HG02852 (cell line): ENCODE measurements around the gene USP20.

Experiments used
- ATAC-seq: cut with Tn5 transposase; IDR thresholded peaks from one replicate; pipeline ENCODE4 v1.9.1; 2021; ENCODE audit warnings: mild to moderate bottlenecking, moderate library complexity; ENCODE audit not compliant: unreplicated experiment

The USP20 gene

DNA sequence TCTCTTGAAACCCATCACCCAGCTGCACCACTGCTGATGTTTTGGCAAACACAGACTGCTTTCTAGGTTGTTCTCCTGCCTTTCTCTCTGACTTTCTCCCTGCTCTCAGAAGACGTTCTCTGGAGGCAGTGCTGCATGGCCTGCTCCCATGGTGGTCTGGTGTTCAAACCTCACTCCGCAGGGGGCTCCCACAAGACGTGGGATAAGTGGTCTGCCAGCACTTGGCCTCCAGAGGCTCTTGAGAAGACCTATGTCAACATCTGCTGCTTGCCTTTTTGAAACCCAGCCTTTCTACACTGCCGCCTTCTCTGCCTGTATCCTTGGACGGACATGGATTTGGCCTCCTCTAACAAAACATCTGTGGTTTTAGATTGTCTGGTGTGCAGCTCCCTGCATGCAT is 16.6 kb downstream of the USP20 start:
- ATAC-seq: no peak

GRCh38 chr9:129852579-129852978 is 17.3 kb downstream of the USP20 start:
- no peak for ATAC-seq

GRCh38 chr9:129853614-129854013 is 18.4 kb downstream of the USP20 start:
- ATAC-seq: no peak

DNA sequence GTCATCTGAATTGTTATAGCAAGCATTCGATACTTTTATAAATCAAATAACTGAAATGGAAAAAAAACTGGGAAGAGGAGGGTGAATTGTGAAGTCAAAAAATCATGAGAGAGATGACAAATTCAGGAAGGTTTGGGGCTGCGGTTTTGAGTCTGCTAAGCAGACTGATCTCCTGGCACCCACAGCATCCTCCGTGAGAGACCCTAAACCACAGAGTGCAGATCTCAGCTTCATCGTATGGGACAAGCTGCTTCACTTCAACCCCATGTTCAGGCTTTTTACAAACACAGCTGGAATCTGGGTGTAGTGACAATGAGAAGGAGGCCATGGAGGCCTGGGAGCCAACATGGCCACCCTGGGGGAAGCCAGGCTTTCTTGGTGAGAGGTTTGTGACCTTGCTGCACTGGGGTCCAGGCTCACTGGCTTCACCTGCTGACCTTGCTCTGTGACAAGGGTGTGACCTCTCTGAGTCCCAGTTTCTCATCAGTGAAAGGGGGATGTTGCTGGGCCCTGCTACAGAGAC is 19.4 kb downstream of the USP20 start:
- no peak for ATAC-seq

GRCh38 chr9:129857207-129857606 is 21.9 kb downstream of the USP20 start:
- ATAC-seq: no peak

DNA sequence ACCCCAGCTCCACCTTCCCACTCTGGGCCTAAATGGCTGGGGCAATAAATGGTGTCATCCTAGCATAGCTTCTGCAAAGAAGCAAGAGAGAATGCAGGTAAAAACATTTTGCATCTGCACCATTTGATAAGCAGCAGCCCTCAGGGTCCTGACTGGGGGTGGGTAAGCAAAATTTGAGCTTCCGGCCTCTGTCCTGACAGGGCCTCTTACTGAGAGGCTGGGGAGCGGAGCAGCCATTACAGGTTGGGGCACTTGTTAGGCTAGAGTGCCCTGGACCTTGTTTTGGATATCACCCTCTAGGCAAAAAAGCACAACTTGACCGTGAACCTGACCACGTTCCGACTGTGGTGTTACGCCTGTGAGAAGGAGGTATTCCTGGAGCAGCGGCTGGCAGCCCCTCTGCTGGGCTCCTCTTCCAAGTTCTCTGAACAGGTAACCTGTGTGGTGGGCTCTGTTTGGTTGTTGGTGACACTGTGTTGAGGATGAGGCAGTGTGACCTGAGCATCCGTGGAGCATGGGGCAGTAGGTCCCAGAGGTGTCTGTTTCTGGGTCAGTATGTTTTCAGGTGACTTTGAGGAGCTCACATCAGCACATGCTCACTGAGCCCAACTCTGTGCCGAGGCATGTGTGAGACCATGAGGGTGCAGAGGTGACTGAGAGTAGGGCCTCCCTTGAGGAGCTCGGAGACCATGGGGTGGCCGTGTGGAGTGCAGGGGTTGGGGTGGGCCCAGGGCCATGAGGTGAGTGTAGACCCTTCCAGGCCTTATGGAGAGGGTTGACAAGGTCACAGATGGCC is 23.1 kb downstream of the USP20 start:
- ATAC-seq: no peak

DNA sequence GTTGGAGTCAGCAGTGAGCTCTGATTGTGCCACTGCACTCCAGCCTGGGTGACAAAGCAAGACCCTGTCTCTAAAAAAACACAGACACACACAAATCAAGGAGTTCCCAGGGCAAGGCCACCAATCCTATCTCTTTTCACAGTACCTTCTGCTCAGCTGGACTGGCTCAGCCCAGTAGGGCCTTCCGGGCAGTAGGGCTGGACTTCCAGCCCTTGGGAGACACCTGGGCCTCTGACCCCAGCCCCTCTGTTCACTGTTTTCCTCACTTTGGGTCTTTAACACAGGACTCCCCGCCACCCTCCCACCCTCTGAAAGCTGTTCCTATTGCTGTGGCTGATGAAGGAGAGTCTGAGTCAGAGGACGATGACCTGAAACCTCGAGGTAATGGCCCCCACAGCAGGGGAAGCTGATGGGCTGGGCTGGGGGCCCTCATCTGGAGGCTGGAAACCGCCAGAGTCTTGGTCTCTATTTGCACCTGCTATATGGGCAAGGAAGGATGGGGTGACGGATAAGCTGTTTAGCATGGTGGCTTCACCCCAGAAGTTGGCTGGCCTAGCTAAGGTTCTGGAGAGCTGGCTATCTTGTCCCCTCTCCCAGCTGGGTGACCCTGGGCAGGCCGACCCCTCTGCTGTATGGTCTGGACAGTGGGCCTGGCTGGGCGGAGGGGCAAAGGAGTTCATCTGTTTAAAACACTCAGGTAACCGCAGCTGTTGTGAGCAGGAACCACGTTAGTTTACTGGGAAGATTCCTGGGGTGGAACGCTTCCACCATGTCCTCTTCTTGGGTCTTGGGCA is 25.6 kb downstream of the USP20 start:
- ATAC-seq: no peak

- no peak for ATAC-seq
These were observed 26.2 kb downstream of the USP20 start for GRCh38 chr9:129861447-129861827.

GRCh38 chr9:129863059-129863690 is 27.9 kb downstream of the USP20 start:
- ATAC-seq: no peak

- no peak for ATAC-seq
These were observed 29.9 kb downstream of the USP20 start for GRCh38 chr9:129864991-129865647.

DNA sequence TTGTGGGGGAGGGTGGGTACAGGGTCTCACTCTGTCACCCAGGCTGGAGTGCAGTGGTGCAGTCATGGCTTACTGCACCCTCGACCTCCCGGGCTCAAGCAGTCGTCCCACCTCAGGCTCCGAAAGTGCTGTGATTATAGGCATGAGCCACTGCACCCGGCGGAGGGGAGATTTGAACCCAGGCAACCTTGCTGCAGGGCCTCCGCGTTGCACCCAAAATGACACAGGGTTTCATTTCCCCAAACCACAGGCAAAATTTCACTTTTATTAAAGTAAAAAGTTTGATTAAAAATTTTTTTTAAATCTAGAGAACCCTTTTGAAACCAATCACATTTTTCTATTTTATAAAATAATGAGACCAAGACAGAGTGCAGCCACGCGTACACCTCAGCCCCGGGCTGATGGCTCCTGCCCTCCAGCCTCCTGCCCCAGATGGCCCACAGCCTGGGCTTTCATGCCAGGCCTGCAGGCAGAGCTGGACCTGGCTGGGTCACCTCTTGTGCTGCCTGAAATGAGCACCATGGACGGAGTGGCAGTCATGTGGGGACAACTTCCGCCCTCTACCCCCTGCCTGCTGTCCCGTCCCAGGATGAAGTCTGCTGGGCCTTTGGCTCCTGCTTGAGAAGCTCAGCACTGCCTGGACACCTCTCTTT is 30.5 kb downstream of the USP20 start:
- no peak for ATAC-seq

GRCh38 chr9:129866394-129867135 is 31.3 kb downstream of the USP20 start:
- ATAC-seq: no peak

GRCh38 chr9:129867136-129868022 is 32.1 kb downstream of the USP20 start:
- no peak for ATAC-seq

GRCh38 chr9:129868023-129868871 is 33.0 kb downstream of the USP20 start:
- no peak for ATAC-seq

DNA sequence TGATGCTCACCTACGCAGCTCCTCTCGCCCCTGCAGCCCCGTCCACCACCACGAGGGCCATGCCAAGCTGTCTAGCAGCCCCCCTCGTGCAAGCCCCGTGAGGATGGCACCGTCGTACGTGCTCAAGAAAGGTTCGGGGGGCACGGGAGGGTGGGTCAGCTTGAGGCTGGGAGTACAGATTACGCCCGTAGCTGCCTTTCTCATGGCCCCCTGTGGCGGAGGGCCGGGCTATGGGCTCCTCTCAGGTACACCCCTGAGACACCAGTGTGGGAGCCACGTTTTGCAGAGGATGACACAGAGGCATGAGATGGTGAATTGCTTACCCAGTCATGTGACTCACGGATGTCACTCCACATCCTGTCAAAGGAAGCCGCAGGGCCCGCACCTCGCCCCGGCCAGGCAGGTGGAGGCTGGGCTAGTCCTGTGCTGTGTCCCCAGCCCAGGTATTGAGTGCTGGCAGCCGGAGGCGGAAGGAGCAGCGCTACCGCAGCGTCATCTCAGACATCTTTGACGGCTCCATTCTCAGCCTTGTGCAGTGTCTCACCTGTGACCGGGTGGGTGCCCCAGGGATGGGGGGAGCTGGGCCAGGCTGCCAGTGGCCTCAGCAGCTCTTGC is 33.7 kb downstream of the USP20 start:
- no peak for ATAC-seq

DNA sequence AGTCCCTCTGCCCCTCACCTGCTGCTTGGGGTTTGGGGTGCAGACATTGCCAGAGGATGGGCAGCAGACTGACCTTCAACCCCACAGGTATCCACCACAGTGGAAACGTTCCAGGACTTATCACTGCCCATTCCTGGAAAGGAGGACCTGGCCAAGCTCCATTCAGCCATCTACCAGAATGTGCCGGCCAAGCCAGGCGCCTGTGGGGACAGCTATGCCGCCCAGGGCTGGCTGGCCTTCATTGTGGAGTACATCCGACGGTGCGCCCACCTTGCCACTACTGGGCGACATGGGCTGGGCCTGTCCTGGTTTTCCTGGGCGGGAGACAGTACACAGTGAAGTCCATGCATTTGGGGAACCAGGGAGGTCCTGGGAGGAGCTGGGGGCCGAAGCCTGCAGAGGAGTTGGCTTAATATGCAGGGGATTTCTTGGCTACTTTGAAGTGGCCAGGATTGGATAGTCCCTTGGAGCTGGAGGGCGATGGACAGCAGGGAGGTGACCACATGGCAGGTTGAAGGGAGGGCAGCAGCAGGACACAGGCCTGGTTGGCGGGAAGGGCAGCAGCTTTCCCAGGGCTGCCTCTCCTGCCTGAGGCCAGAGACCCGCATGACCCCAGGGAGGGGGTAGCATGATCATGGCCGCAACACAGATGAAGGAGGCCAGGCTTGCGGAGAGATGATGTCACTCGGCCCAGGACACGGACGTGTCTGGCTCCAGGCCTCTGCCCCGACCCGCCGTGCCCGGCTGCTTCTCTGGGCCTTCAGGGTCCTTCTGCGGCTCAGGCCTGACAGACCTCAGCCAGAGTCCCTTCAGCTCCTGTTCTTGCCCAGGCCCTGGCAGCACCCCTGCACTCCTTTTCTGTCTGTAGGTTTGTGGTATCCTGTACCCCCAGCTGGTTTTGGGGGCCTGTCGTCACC is 34.6 kb downstream of the USP20 start:
- ATAC-seq: no peak
